OCI-LY7 (cell line): ENCODE data around the gene KCNK6. TPM values are rescaled to one million over a fixed set of nuclear protein-coding genes. Genes with fewer than 3 reads are reported as not detected.

ENCODE experiments used
- BruUV-seq: library from RNA; stranded (reverse); fragments of 400-500 nt; replicated peaks from 2 replicates; lab custom pipeline; 2021; lab: Mats Ljungman, UMichigan
- CTCF ChIA-PET: fragments of 300-600 bp; sonication (Branson Sonifier 250); formaldehyde crosslinking; loops from one replicate; lab custom pipeline; 2022; ENCODE audit warnings: antibody characterized with exemption; ENCODE audit not compliant: unreplicated experiment; lab: Charles Lee
- POLR2A ChIA-PET: fragments of 300-600 bp; sonication (Branson Sonifier 250); formaldehyde crosslinking; loops from one replicate; lab custom pipeline; 2022; ENCODE audit warnings: antibody characterized with exemption; lab: Charles Lee
- DNase-seq: peaks from one replicate; pipeline ENCODE4 v3.0.0-alpha.2; 2015; ENCODE audit warnings: low spot score
- H2AFZ ChIP-seq: fragments of 200-600 bp; sonication (generic), shearing (Covaris generic); 2 replicates; pipeline ENCODE4 v1.6.1; 2014; ENCODE audit warnings: mild to moderate bottlenecking, antibody characterized with exemption, low read length, moderate library complexity
- H3K27ac ChIP-seq: fragments of 200-600 bp; sonication (generic); 2 replicates; pipeline ENCODE4 v1.5.1; 2014; ENCODE audit warnings: mixed run types, low read depth, mild to moderate bottlenecking, moderate library complexity, low read length, inconsistent platforms; ENCODE audit not compliant: poor library complexity, severe bottlenecking
- H3K36me3 ChIP-seq: fragments of 200-600 bp; sonication (generic); 2 replicates; pipeline ENCODE4 v1.6.1; 2014; ENCODE audit warnings: mild to moderate bottlenecking, antibody characterized with exemption, low read length, moderate library complexity, mixed read lengths; ENCODE audit not compliant: insufficient read depth
- H3K4me1 ChIP-seq: fragments of 200-600 bp; sonication (generic); 2 replicates; pipeline ENCODE4 v1.5.1; 2014; ENCODE audit warnings: mild to moderate bottlenecking, low read length; ENCODE audit not compliant: insufficient read depth, poor library complexity, severe bottlenecking
- H3K4me2 ChIP-seq: fragments of 200-600 bp; sonication (generic); 2 replicates; pipeline ENCODE4 v1.6.1; 2014; ENCODE audit warnings: mild to moderate bottlenecking, low read length
- H3K4me3 ChIP-seq: fragments of 200-600 bp; sonication (generic); 2 replicates; pipeline ENCODE4 v1.5.1; 2014; ENCODE audit warnings: mild to moderate bottlenecking, low read depth, low read length; ENCODE audit not compliant: poor library complexity, severe bottlenecking
- H3K79me2 ChIP-seq: fragments of 200-600 bp; sonication (generic); 2 replicates; pipeline ENCODE4 v1.6.1; 2016; ENCODE audit warnings: low read depth, mild to moderate bottlenecking, low read length, moderate library complexity, mixed read lengths; ENCODE audit not compliant: insufficient read depth
- H3K9me2 ChIP-seq: fragments of 200-600 bp; sonication (generic); 2 replicates; pipeline ENCODE4 v1.6.1; 2016; ENCODE audit warnings: mild to moderate bottlenecking, low read length, mixed read lengths; ENCODE audit not compliant: insufficient read depth
- H3K9me3 ChIP-seq: fragments of 200-600 bp; sonication (generic); 2 replicates; pipeline ENCODE4 v1.6.1; 2014; ENCODE audit warnings: mild to moderate bottlenecking, mixed run types, low read length, mixed read lengths
- H4K20me1 ChIP-seq: fragments of 200-600 bp; sonication (generic); 2 replicates; pipeline ENCODE4 v1.6.1; 2014; ENCODE audit warnings: mild to moderate bottlenecking, antibody characterized with exemption, low read length, moderate library complexity, mixed read lengths; ENCODE audit not compliant: insufficient read depth
- EZH2phosphoT487 ChIP-seq: fragments of 200-600 bp; sonication (generic); IDR thresholded peaks from 2 replicates; pipeline ENCODE4 v1.6.1; 2018; ENCODE audit warnings: low read depth, borderline replicate concordance, mild to moderate bottlenecking, mixed run types, antibody characterized with exemption, low read length, moderate library complexity, mixed read lengths
- intact Hi-C: fragments of 100-400 bp; cut with micrococcal nuclease; formaldehyde crosslinking; loops from one replicate; pipeline ENCODE4 v1.10.0; 2022; ENCODE audit not compliant: unreplicated experiment
- total RNA-seq, 2 experiments: library from RNA; depleted of rRNA in 1 of 2; stranded (reverse); fragments of >200 nt in 1 of 2; shearing (Covaris generic) in 1 of 2; gene quantifications; 2 replicates each; pipeline ENCODE4 v1.2.3, GENCODE V29; 2014 to 2022
- TF ChIP-seq, protein P1 (sequence below): fragments of 200-600 bp; sonication (generic); conservative IDR thresholded peaks from 2 replicates; pipeline ENCODE4 v1.5.1; 2014; ENCODE audit warnings: mild to moderate bottlenecking, antibody characterized with exemption, low read length, moderate library complexity, mixed read lengths

KCNK6 gene
- total RNA-seq, 2 experiments from 2014 or later = 1.7 to 6.9 TPM

DNA sequence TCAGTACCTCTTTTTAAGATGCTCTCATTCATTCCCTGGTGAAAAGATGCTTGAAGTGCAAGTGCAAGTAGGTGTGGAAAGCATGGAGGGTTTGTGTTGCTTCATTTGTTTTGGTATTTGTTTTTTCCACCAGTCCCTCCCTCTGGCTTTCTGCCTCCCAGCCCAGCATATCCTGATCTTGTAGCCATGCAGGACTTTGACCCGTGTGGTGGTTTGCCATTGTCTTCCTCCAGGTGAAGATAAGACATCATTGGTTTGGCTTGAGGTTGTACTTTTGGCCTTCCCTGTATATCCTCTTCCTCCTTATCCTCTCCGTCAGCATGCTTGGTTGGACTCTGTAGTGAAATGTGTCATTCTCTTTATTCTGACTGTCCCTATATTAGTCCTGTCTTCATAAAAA lies 46.1 kb upstream of the KCNK6 start:
- intact Hi-C loops = no loop called here
- no peaks in the 10 kb centered on the region for H3K9me2 ChIP-seq
- H3K27ac ChIP-seq = no peak overlapping the region
- BruUV-seq = no TSS peak
- no peaks in the 10 kb centered on the region for H4K20me1 ChIP-seq
- POLR2A ChIA-PET = no interaction called here
- TF ChIP-seq, protein P1, sequence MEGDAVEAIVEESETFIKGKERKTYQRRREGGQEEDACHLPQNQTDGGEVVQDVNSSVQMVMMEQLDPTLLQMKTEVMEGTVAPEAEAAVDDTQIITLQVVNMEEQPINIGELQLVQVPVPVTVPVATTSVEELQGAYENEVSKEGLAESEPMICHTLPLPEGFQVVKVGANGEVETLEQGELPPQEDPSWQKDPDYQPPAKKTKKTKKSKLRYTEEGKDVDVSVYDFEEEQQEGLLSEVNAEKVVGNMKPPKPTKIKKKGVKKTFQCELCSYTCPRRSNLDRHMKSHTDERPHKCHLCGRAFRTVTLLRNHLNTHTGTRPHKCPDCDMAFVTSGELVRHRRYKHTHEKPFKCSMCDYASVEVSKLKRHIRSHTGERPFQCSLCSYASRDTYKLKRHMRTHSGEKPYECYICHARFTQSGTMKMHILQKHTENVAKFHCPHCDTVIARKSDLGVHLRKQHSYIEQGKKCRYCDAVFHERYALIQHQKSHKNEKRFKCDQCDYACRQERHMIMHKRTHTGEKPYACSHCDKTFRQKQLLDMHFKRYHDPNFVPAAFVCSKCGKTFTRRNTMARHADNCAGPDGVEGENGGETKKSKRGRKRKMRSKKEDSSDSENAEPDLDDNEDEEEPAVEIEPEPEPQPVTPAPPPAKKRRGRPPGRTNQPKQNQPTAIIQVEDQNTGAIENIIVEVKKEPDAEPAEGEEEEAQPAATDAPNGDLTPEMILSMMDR = no peak
- TF ChIP-seq EZH2phosphoT487 = no peak
- no peaks in the 10 kb centered on the region for H3K4me1 ChIP-seq
- no peak overlapping the region for H2AFZ ChIP-seq
- no peak overlapping the region for H3K4me2 ChIP-seq
- H3K4me3 ChIP-seq = no peak overlapping the region
- H3K79me2 ChIP-seq = no peaks in the 10 kb centered on the region
- H3K9me3 ChIP-seq = no peaks in the 10 kb centered on the region
- CTCF ChIA-PET = no interaction called here
- no peak for DNase-seq
- no peaks in the 10 kb centered on the region for H3K36me3 ChIP-seq

DNA sequence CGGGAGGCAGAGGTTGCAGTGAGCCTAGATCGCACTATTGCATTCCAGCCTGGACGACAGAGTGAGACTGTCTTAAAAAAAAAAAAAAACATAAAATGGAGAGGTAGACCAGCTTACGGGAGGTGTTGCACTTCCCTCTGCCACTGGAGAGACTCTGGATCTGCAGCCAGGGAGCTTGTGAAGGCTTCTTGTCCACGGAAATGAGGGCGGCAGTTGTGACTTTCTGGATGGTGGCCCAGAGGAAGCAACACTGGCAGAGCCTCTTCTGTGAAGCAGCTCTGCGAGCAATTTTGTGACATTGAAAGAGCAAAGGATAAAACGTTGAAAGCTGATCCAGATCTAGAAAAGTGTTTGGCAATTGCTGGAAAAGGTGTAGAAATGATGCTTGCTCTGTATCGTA lies 44.9 kb upstream of the KCNK6 start:
- Histone ChIP-seq H3K4me1 (no peaks in the 10 kb centered on the region), H3K4me3 (no peak overlapping the region), H3K4me2 (no peak overlapping the region), H3K36me3 (no peaks in the 10 kb centered on the region), H3K9me3 (no peaks in the 10 kb centered on the region), H4K20me1 (no peaks in the 10 kb centered on the region), H2AFZ (no peak overlapping the region), H3K9me2 (no peaks in the 10 kb centered on the region), H3K79me2 (no peaks in the 10 kb centered on the region), H3K27ac (no peak overlapping the region)
- TF ChIP-seq, protein P1 = no peak
- TF ChIP-seq EZH2phosphoT487 = no peak
- intact Hi-C loops = no loop called here
- DNase-seq = no peak
- POLR2A ChIA-PET = no interaction called here
- CTCF ChIA-PET = interaction anchor here (0.6 kb wide), 1 partner anchor 658 kb away, joined by 3 read pairs; no protein-coding TSS in a partner anchor
- BruUV-seq = no TSS peak

DNA sequence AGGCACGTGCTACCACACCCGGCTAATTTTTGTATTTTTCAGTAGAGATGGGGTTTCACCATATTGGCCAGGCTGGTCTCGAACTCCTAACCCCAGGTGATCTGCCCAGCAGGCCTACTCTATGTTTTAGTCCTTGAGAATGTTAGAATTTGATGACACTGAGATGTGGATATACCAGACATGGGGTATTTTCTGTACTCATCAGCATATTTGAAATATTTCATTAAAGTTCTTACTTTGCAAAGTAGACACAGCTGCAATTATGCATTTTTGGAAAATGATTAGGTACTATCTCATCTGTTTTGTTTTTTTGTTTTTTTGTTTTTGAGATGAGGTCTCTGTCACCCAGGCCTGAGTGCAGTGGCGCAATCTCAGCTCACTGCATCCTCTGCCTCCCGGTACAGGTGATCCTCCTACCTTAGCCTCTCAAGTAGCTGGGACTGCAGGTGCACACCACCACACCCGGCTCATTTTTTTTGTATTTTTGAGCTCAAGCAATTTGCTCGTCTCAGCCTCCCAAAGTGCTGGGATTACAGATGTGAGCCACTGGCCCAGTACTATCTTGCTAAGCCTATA lies 42.6 kb upstream of the KCNK6 start:
- Histone ChIP-seq H3K27ac (no peak overlapping the region), H3K79me2 (no peaks in the 10 kb centered on the region), H3K4me1 (peaks cover 5% of the 10 kb centered on the region), H2AFZ (no peak overlapping the region), H3K36me3 (no peaks in the 10 kb centered on the region), H3K9me3 (no peaks in the 10 kb centered on the region), H3K9me2 (no peaks in the 10 kb centered on the region), H3K4me3 (no peak overlapping the region), H3K4me2 (no peak overlapping the region), H4K20me1 (no peaks in the 10 kb centered on the region)
- POLR2A ChIA-PET = no interaction called here
- TF ChIP-seq EZH2phosphoT487 = no peak
- TF ChIP-seq, protein P1 = no peak
- intact Hi-C loops = no loop called here
- DNase-seq = no peak
- BruUV-seq = no TSS peak
- CTCF ChIA-PET = no interaction called here
